Keratinocyte (primary cell): Measurements from ENCODE around the gene FKBP1B.

ENCODE experiments used
- CTCF ChIP-seq, 3 experiments: IDR thresholded peaks in 1 of 3; conservative IDR thresholded peaks in 1 of 3; optimal IDR thresholded peaks in 1 of 3; 2 replicates in 2 of 3; 3 replicates in 1 of 3; pipeline versions ENCODE3 to v1.5.1; 2011; ENCODE audit warnings: low read length in 3 of 3, mild to moderate bottlenecking in 3 of 3, moderate library complexity in 2 of 3, control low read depth in 1 of 3, inconsistent platforms in 1 of 3; ENCODE audit not compliant: insufficient read depth in 2 of 3; ENCODE audit errors: extremely low read depth in 1 of 3
- EZH2 ChIP-seq: IDR thresholded peaks from one replicate; pipeline ENCODE4 v1.6.1; 2012; ENCODE audit warnings: inconsistent platforms, mild to moderate bottlenecking, low read length, moderate library complexity

DNA sequence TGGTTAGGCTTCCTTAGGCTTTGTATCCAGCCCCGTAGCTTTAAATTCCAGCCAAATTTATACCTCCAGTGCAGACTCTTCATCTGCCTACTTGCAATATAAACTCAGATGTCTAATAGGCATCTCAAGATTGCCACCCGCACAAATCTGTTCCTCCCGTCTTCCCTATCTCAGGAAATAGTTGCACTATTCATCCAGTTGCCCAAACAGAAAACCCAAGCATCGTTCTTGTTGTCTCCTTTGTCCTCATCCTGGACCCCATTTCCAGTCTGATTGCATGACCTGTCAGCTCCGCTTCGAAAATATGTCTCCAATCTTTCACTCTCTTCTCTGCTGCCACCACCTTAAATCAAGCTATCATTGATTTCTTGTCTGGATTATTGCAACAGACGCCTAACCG, 2.3 kb downstream of the FKBP1B start:
- no peak for TF ChIP-seq CTCF (optimal IDR thresholded peaks at IDR 0.05 in 1 of 3, IDR thresholded peaks at IDR 0.05 in 1 of 3, conservative IDR thresholded peaks at IDR 0.05 in 1 of 3; ENCODE audit: extremely low read depth in 1 of 3, insufficient read depth in 2 of 3, low read length in 3 of 3)
- TF ChIP-seq EZH2 = no peak
